ENCODE results near the gene ANKRD55. TPM values are rescaled to one million over a fixed set of nuclear protein-coding genes. Genes with fewer than 3 reads are reported as not detected.
A peak's percentile ranks its signal among the peaks of the same experiment; 100 is the strongest.
"Not testable (repeated sequence)": the region's sequence is repeated elsewhere in the genome, so short reads cannot be mapped to it uniquely, and the experiment has no call there.

ANKRD55 gene
- under 1 TPM; 0.19 to 0.71 TPM for total RNA-seq

GRCh38 chr5:56233230-56233629, at the start of gene ANKRD55:
ANKRD55 (minus strand) TSS chr5:56233330; CDS start chr5:56232913, 417 bp downstream.
- Mint-ChIP-seq H3K27me3 (peaks cover 9% of the 10 kb centered on the region), H3K36me3 (peaks cover 1% of the 10 kb centered on the region), H3K4me3 (no peak within 1 kb of the TSS), H3K9me3 (no peaks in the 10 kb centered on the region), H3K27ac (no peak within 1 kb of the TSS), H3K4me1 (no peaks in the 10 kb centered on the region)
- DNase-seq (no peak), ATAC-seq (ENCODE audit: low read depth) (no peak)
- POLR2A ChIA-PET, result no interaction called here

GRCh38 chr5:56282216-56282615, 49.1 kb upstream of the ANKRD55 start:
- Mint-ChIP-seq H3K27me3 (no peaks in the 10 kb centered on the region), H3K27ac (no peak overlapping the region), H3K4me1 (no peaks in the 10 kb centered on the region), H3K9me3 (no peaks in the 10 kb centered on the region), H3K4me3 (no peak overlapping the region), H3K36me3 (no peaks in the 10 kb centered on the region)
- POLR2A ChIA-PET, result no interaction called here
- DNase-seq (no peak), ATAC-seq (ENCODE audit: low read depth) (no peak)

GRCh38 chr5:56281489-56282165, 48.5 kb upstream of the ANKRD55 start:
- POLR2A ChIA-PET, result no interaction called here
- no peak overlapping the region for H3K27ac Mint-ChIP-seq
- DNase-seq (no peak), ATAC-seq (ENCODE audit: low read depth) (no peak)
- H3K27me3 Mint-ChIP-seq, result no peaks in the 10 kb centered on the region
- H3K4me1 Mint-ChIP-seq, result no peaks in the 10 kb centered on the region
- H3K4me3 Mint-ChIP-seq, result no peak overlapping the region
- H3K36me3 Mint-ChIP-seq, result no peaks in the 10 kb centered on the region
- H3K9me3 Mint-ChIP-seq, result no peaks in the 10 kb centered on the region

- Mint-ChIP-seq H3K36me3 (no peaks in the 10 kb centered on the region), H3K4me3 (no peak overlapping the region), H3K27me3 (no peaks in the 10 kb centered on the region), H3K9me3 (no peaks in the 10 kb centered on the region), H3K27ac (no peak overlapping the region), H3K4me1 (no peaks in the 10 kb centered on the region)
- no peak for DNase-seq
- POLR2A ChIA-PET, result no interaction called here
- no peak for ATAC-seq (ENCODE audit: low read depth)
Observed at GRCh38 chr5:56279979-56280378, 46.8 kb upstream of the ANKRD55 start.

DNA sequence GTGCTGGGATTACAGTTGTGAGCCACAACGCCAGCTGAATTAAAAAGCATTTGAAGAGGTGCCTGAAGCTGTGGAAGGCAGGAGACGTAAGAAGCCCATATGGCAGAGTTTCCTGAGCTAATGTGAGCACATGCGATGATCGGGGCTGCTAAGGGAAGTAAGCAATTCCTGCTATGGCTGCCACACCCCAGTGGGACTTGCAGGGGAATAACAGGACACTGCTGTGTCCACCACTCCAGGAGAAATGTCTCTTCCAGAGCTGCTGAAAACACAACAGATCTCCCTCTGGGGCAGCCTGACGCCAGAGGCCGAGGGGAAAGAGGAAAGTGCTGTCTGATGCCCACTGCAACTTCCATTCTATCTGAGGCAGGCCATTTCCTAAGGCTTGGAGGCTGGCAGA, 46.2 kb upstream of the ANKRD55 start:
- Mint-ChIP-seq H3K4me3 (no peak overlapping the region), H3K4me1 (no peaks in the 10 kb centered on the region), H3K27me3 (no peaks in the 10 kb centered on the region), H3K36me3 (no peaks in the 10 kb centered on the region), H3K27ac (no peak overlapping the region), H3K9me3 (no peaks in the 10 kb centered on the region)
- no peak for ATAC-seq (ENCODE audit: low read depth)
- DNase-seq, result no peak
- POLR2A ChIA-PET, result no interaction called here

DNA sequence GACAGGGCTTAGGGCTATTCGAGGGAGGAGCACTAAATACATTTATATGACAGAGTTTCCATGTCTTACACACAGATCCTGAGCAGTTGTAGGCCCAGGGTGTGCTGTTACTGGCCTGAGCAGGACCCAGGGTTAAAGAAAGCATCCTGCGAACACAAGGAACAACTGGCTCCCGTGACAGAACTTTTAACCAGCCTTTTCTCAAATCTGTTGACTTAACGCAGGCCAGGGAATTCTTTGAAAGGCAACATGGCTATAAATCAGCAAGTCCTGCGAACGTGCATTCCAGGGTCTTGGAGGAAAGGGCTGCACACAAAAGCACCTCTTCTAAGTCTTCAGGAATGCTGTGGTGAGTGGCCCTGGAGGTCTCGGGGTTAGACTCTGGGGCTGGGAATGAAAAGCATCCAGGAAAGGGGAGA, 45.2 kb upstream of the ANKRD55 start:
- ATAC-seq (ENCODE audit: low read depth) (no peak), DNase-seq (no peak)
- Mint-ChIP-seq H3K9me3 (no peaks in the 10 kb centered on the region), H3K27ac (no peak overlapping the region), H3K4me3 (no peak overlapping the region), H3K4me1 (no peaks in the 10 kb centered on the region), H3K27me3 (peaks cover 3% of the 10 kb centered on the region), H3K36me3 (no peaks in the 10 kb centered on the region)
- POLR2A ChIA-PET, result no interaction called here

DNA sequence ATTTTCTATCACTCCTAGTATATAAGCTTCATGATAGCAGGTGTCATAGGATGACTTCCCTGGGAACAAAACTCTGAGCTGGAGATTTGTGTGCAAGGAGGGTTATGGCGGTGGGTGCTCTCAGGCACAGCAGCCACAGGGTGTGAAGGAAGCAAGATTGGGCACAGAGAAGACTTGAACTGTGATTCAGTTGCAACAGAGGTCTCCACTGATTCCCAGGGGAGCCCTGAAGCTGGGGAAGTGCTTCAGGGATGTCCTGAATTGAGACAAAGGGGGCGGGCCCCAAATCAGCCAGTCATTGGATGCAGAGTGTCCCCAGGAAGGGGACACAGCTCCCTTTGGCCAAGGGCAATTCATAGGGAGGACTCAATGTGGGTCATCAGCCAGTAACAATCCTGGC, 44.4 kb upstream of the ANKRD55 start:
- Mint-ChIP-seq H3K4me3 (no peak overlapping the region), H3K9me3 (no peaks in the 10 kb centered on the region), H3K27ac (no peak overlapping the region), H3K27me3 (peaks cover 3% of the 10 kb centered on the region), H3K4me1 (no peaks in the 10 kb centered on the region), H3K36me3 (no peaks in the 10 kb centered on the region)
- no peak for ATAC-seq (ENCODE audit: low read depth)
- POLR2A ChIA-PET, result no interaction called here
- no peak for DNase-seq

GRCh38 chr5:56273376-56273955, 40.3 kb upstream of the ANKRD55 start:
- H3K4me3 Mint-ChIP-seq, result no peak overlapping the region
- no peak for DNase-seq
- H3K27ac Mint-ChIP-seq, result no peak overlapping the region
- no peaks in the 10 kb centered on the region for H3K9me3 Mint-ChIP-seq
- ATAC-seq (ENCODE audit: low read depth), result no peak
- no peaks in the 10 kb centered on the region for H3K36me3 Mint-ChIP-seq
- POLR2A ChIA-PET, result no interaction called here
- H3K4me1 Mint-ChIP-seq, result peaks cover 7% of the 10 kb centered on the region
- peaks cover 3% of the 10 kb centered on the region for H3K27me3 Mint-ChIP-seq

DNA sequence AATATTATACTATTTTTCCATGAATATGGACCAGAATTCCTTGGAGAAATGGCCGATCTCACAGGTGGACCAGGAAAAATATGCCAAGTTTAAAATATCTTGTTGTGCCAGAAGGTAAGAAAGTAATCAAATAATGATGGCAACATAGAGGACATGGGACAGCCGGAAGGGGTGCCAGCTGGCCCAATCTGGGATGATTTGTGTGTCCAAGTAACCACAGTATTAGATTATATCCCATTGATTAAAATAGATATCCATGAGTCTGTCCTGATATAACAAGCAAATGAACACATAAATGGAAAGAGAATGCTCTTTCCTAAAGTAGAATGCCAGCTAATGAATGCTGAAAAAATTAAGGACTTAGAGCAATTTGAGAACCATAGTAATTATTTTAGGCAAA, 39.6 kb upstream of the ANKRD55 start:
- Mint-ChIP-seq H3K4me1 (peaks cover 7% of the 10 kb centered on the region), H3K27me3 (peaks cover 3% of the 10 kb centered on the region), H3K4me3 (no peak overlapping the region), H3K9me3 (no peaks in the 10 kb centered on the region), H3K27ac (no peak overlapping the region), H3K36me3 (no peaks in the 10 kb centered on the region)
- ATAC-seq (ENCODE audit: low read depth) (no peak), DNase-seq (no peak)
- POLR2A ChIA-PET, result no interaction called here

DNA sequence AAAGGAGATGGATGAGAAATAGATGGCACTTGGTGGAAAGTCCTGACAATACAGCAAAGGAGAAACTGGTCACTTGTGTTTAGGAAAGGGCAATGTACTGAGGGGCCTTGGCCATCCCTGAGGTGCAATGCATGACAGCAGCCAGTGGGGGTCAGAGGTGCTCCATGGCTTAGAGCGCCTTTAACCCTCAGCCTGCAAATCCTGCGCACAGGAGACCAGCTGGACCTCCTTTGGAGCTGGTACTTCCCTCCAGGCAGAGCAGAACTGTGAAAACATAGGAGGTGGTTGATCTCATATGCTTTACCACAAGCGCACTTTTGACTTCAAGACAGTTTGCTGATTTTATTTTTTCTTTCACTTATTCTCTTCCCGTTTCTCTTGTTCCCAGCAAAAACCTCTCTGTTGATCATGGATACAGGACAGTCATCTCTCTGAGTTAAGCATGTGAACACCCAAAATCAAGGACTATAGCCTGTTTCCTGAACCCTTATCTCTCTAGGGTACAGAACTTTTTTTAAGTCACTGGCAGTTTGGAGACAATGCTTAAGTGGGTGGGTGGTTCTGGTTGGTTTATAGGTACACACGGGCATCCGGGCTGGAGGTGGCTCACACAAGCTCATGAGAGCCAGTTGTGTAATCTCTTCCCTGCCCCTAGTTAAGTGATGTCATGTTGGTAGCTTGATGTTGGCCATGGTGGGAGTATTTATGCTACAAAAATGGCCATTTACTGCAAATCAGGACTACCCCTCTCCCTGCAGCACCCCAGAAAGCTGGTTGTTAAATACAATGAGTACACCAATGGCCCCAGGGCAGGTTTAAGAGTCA, 37.6 kb upstream of the ANKRD55 start:
- H3K4me1 Mint-ChIP-seq, result peaks cover 7% of the 10 kb centered on the region
- DNase-seq (peak; percentile 75), ATAC-seq (ENCODE audit: low read depth) (peak; percentile 89)
- H3K36me3 Mint-ChIP-seq, result no peaks in the 10 kb centered on the region
- H3K9me3 Mint-ChIP-seq, result no peaks in the 10 kb centered on the region
- peaks cover 6% of the 10 kb centered on the region for H3K27me3 Mint-ChIP-seq
- H3K4me3 Mint-ChIP-seq, result no peak overlapping the region
- POLR2A ChIA-PET, result interaction anchor here (1.4 kb wide), 1 partner anchor 59 kb away, joined by 3 read pairs; no protein-coding TSS in a partner anchor
- no peak overlapping the region for H3K27ac Mint-ChIP-seq

DNA sequence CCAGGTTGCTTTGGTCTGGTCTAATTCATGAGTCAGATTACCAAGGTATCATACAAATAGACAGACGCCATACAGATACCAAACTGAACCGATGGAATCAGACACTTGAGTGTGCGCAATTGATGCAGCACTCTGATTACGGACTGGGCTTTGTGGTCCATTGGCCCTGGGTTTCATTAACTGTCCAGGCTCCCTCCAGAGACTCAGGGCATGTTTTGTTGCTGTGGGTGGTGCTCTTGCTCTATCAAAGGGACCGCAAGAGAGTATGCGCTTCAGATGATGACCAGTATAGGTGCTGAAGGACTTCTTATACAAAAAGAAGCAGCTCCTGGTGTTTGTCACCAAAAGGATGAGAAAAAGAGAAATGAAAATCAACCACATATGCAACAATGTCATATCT, 36.9 kb upstream of the ANKRD55 start:
- DNase-seq (no peak), ATAC-seq (ENCODE audit: low read depth) (no peak)
- Mint-ChIP-seq H3K4me3 (no peak overlapping the region), H3K9me3 (no peaks in the 10 kb centered on the region), H3K4me1 (peaks cover 7% of the 10 kb centered on the region), H3K27ac (no peak overlapping the region), H3K36me3 (no peaks in the 10 kb centered on the region), H3K27me3 (peaks cover 6% of the 10 kb centered on the region)
- POLR2A ChIA-PET, result interaction anchor here (1.4 kb wide), 1 partner anchor 59 kb away, joined by 3 read pairs; no protein-coding TSS in a partner anchor

GRCh38 chr5:56269216-56269927, 36.2 kb upstream of the ANKRD55 start:
- Mint-ChIP-seq H3K4me3 (no peak overlapping the region), H3K4me1 (peaks cover 7% of the 10 kb centered on the region), H3K27ac (no peak overlapping the region), H3K27me3 (peaks cover 8% of the 10 kb centered on the region), H3K36me3 (no peaks in the 10 kb centered on the region), H3K9me3 (no peaks in the 10 kb centered on the region)
- no peak for ATAC-seq (ENCODE audit: low read depth)
- POLR2A ChIA-PET, result no interaction called here
- no peak for DNase-seq

DNA sequence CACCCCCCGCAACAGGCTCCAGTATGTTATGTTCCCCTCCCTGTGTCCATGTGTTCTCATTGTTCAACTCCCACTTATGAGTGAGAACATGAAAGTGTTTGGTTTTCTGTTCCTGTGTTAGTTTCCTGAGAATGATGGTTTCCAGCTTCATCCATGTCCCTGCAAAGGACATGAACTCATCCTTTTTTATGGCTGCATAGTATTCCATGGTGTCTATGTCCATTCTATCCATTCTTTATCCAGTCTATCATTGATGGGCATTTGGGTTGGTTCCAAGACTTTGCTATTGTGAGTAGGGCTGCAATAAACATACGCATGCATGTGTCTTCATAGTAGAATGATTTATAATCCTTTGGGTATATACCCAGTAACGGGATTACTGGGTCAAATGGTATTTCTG, 35.6 kb upstream of the ANKRD55 start:
- H3K27ac Mint-ChIP-seq; H3K9me3 Mint-ChIP-seq; ATAC-seq (ENCODE audit: low read depth); H3K4me3 Mint-ChIP-seq; H3K36me3 Mint-ChIP-seq; H3K4me1 Mint-ChIP-seq; H3K27me3 Mint-ChIP-seq; POLR2A ChIA-PET; DNase-seq: not testable (repeated sequence)

Data from activated naive CD8-positive, alpha-beta T cell treated with anti-CD3 and anti-CD28 coated beads, Interleukin-2, amount 10 ng/mL, durations not matched to agents 7 days and 5 days (primary cell).